ENCODE data around the gene FLNB. TPM values are rescaled to one million over a fixed set of nuclear protein-coding genes. Genes with fewer than 3 reads are reported as not detected.

The FLNB gene
- total RNA-seq, 2 experiments from 2014 or later, result 23.2 to 27.4 TPM

DNA sequence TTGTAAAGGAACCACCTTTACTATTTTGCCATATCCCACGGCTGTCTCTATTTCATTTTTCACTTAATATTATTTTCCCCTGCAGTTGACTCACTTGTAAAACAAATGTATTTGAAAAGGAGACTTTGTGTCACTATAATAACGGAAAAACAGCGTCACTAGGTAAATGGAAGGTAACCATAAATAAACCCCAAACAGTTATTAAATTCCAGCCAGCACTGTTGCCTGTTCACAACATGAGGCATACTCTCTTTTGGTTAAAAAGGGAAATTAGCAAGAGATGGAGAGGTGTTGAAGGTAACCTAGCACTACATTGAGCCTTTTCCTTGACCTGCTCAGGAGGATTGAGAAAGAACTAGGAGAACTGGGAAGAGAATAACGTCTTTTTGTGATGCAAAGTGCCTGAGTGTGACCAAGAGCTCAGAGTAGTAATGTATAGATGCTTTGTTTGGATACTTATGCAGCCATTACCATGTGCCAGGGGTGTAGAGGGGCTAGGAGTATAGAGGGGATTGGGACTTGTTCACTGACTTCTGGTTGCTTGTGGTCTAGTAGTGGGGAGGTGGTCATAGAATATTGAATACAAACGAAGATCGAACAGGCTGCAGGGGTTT lies 19.6 kb downstream of the FLNB start:
- Mint-ChIP-seq H3K4me1 (peaks cover 37% of the 10 kb centered on the region), H3K27me3 (no peaks in the 10 kb centered on the region), H3K4me3 (no peak overlapping the region), H3K27ac (peak overlapping the region; percentile 54), H3K9me3 (no peaks in the 10 kb centered on the region), H3K36me3 (peaks cover 6% of the 10 kb centered on the region)
- DNase-seq, result no peak

- H3K27me3 Mint-ChIP-seq, result no peaks in the 10 kb centered on the region
- no peak for DNase-seq
- H3K4me3 Mint-ChIP-seq, result no peak overlapping the region
- H3K4me1 Mint-ChIP-seq, result peaks cover 42% of the 10 kb centered on the region
- H3K27ac Mint-ChIP-seq, result no peak overlapping the region
- no peaks in the 10 kb centered on the region for H3K9me3 Mint-ChIP-seq
- peaks cover 6% of the 10 kb centered on the region for H3K36me3 Mint-ChIP-seq
Measured at GRCh38 chr3:58028902-58029301, 20.7 kb downstream of the FLNB start.

GRCh38 chr3:58029842-58030584 lies 21.8 kb downstream of the FLNB start:
- no peaks in the 10 kb centered on the region for H3K9me3 Mint-ChIP-seq
- H3K4me1 Mint-ChIP-seq, result peaks cover 50% of the 10 kb centered on the region
- no peak overlapping the region for H3K4me3 Mint-ChIP-seq
- peaks cover 6% of the 10 kb centered on the region for H3K36me3 Mint-ChIP-seq
- no peaks in the 10 kb centered on the region for H3K27me3 Mint-ChIP-seq
- DNase-seq, result no peak
- H3K27ac Mint-ChIP-seq, result no peak overlapping the region

- DNase-seq, result no peak
- Mint-ChIP-seq H3K9me3 (no peaks in the 10 kb centered on the region), H3K27ac (no peak overlapping the region), H3K27me3 (no peaks in the 10 kb centered on the region), H3K4me1 (peaks cover 54% of the 10 kb centered on the region), H3K36me3 (peaks cover 18% of the 10 kb centered on the region), H3K4me3 (no peak overlapping the region)
Measured at GRCh38 chr3:58032186-58032585, 24.0 kb downstream of the FLNB start.

GRCh38 chr3:58034738-58035523 lies 26.7 kb downstream of the FLNB start:
- Mint-ChIP-seq H3K27me3 (no peaks in the 10 kb centered on the region), H3K27ac (peak overlapping the region; percentile 92), H3K36me3 (peaks cover 11% of the 10 kb centered on the region), H3K4me1 (peaks cover 52% of the 10 kb centered on the region), H3K9me3 (no peaks in the 10 kb centered on the region), H3K4me3 (peak overlapping the region; percentile 45)
- peak; percentile 49 for DNase-seq

DNA sequence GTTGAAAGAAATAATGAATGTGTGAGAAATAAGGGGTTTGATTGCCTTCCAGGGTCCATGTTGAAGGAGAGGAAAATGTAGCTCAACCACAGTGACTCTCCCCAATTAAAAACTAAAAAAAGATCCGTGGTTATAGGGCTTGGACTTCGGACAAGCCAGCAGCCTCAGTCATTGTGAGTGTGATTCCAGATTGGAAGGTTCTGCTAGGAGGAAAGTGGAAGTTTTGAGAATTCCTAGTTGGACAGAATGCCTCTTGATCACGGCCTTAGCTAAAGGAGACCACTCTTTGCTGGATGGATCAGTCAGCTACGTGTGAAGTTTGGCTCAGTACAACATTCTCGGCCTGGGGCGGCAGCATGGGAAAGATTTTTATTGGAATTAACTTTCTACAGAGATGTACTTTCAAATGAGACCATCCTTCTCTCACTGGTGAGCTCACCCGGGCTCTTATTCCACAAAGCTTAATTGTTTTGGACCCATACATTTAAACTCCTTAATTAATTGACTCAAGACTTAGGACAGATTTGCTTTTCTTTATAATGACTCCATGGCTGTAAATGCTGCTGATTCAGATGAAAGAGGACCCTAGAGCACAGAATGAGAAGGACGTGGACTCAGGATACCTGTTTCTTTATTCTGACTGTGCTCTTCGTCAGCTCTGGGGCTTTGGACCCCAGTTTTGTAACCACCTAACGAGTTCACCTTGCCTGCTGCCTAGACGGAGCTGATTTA lies 27.5 kb downstream of the FLNB start:
- DNase-seq, result no peak
- Mint-ChIP-seq H3K4me3 (peak overlapping the region; percentile 45), H3K9me3 (no peaks in the 10 kb centered on the region), H3K27me3 (no peaks in the 10 kb centered on the region), H3K4me1 (peaks cover 53% of the 10 kb centered on the region), H3K27ac (peak overlapping the region; percentile 92), H3K36me3 (peaks cover 11% of the 10 kb centered on the region)

GRCh38 chr3:58036293-58037032 lies 28.2 kb downstream of the FLNB start:
- no peak for DNase-seq

GRCh38 chr3:58037141-58037910 lies 29.1 kb downstream of the FLNB start:
- Mint-ChIP-seq H3K36me3 (peaks cover 11% of the 10 kb centered on the region), H3K4me1 (peaks cover 70% of the 10 kb centered on the region), H3K27me3 (no peaks in the 10 kb centered on the region), H3K4me3 (peak overlapping the region; percentile 14), H3K27ac (no peak overlapping the region), H3K9me3 (no peaks in the 10 kb centered on the region)
- no peak for DNase-seq

More at GRCh38 chr3:58036293-58037032, 28.2 kb downstream of the FLNB start:
- Mint-ChIP-seq H3K36me3 (peaks cover 11% of the 10 kb centered on the region), H3K9me3 (no peaks in the 10 kb centered on the region), H3K4me1 (peaks cover 61% of the 10 kb centered on the region), H3K27me3 (no peaks in the 10 kb centered on the region), H3K4me3 (no peak overlapping the region), H3K27ac (no peak overlapping the region)

DNA sequence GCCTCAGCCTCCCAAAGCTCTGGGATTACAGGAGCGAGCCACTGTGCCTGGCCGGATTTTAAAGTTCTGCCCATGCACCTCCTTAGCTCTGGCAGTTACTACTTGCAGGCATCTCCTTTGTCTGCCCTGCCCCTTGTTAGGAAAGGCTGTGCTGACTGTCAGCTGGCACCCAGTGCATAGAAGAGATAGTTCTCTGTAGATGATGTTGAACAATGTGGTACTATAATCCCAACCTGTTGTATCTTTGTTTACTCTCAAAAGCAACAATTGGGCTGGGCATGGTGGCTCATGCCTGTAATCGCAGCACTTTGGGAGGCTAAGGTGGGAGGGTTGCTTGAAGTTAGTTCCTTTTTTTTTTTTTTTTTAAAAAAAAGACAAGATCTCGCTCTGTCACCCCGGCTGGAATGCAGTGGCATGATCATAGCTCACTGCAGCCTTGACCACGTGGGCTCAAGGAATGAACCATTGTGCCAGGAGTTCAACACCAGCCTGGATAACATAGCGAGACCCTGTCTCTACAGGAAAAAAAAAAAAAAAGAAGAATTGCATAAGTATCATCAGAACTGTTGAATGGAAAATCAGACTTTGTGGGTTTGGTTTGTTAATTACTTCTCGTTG lies 30.6 kb downstream of the FLNB start:
- Mint-ChIP-seq H3K4me3 (no peak overlapping the region), H3K9me3 (no peaks in the 10 kb centered on the region), H3K27me3 (no peaks in the 10 kb centered on the region), H3K36me3 (peaks cover 14% of the 10 kb centered on the region), H3K27ac (no peak overlapping the region), H3K4me1 (peaks cover 71% of the 10 kb centered on the region)
- no peak for DNase-seq

DNA sequence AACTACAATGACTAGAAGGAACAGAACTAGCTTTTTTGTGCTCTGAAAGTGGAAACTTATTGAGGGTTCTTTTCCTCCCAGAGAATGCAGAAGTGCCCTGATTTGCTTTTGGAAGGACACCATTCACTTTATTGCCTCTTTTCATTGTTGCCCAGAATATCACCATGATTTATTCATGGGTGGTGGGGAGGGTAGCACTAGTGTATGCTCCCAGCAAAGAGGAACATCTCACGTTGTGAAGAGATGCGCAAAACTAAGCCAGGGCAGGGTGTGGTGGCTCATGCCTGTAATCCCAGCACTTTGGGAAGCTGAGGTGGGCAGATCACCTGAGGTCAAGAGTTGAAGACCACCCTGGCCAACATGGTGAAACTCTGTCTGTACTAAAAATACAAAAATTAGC lies 31.4 kb downstream of the FLNB start:
- H3K9me3 Mint-ChIP-seq, result no peaks in the 10 kb centered on the region
- no peaks in the 10 kb centered on the region for H3K27me3 Mint-ChIP-seq
- no peak for DNase-seq
- peaks cover 14% of the 10 kb centered on the region for H3K36me3 Mint-ChIP-seq
- H3K4me1 Mint-ChIP-seq, result peaks cover 74% of the 10 kb centered on the region
- H3K4me3 Mint-ChIP-seq, result no peak overlapping the region
- H3K27ac Mint-ChIP-seq, result no peak overlapping the region

DNA sequence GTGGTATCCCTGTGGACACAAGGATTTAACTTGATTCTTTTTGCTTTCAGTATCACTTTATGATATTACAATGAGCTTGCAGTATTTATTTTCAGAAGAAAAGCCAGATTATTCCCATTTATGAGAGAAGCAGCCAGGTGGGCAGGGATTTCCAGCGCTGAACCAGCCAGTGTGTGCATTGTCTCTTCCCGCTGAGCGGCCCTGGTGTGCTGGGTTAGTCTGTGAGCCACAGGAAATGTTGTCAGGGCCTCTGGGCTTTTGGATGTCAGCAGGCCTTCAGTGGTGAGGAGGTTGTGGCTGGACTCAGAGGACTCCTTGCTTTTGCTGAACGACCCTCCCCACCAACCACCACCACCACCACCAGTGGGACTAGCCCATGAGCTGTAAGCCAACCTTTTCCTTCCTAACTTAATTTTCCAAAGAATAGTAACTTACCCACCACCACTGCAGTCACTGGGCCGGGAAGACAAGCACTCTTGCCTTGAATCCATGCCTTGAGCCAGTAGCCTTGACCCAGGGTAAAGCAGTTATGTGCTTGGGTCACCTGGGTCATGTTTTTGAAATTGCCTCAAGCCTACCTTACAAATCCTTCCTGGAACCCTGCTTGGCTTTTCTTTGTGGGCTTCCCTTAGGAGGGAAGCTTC lies 33.1 kb downstream of the FLNB start:
- Mint-ChIP-seq H3K27me3 (no peaks in the 10 kb centered on the region), H3K36me3 (peaks cover 3% of the 10 kb centered on the region), H3K4me3 (no peak overlapping the region), H3K9me3 (no peaks in the 10 kb centered on the region), H3K27ac (no peak overlapping the region), H3K4me1 (peaks cover 66% of the 10 kb centered on the region)
- DNase-seq, result no peak

DNA sequence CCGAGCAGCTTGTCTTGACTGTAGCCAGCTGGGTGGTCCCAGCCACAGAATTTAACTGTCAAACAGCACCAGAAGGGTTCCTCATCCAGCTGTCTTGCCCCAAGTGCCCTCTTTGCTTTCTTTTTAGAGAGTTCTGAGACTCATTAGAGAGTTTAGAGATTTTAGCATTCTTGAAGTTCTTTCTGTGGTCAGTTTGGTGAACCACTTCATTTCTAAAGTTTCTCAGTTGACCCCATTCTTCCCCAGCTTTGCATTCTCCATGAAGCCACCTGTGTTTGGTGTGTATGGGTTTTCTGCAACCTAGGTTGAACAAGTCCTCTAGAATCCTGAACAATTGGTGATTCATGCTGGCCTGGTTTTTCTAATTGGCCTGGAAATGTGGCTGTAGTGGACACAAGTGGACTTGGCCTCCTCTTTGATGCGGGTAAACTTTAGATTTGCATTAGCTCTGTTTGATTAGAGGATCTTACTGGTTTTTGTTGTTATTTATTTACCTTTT lies 33.7 kb downstream of the FLNB start:
- H3K4me1 Mint-ChIP-seq, result peaks cover 63% of the 10 kb centered on the region
- no peak overlapping the region for H3K27ac Mint-ChIP-seq
- peaks cover 3% of the 10 kb centered on the region for H3K36me3 Mint-ChIP-seq
- H3K9me3 Mint-ChIP-seq, result no peaks in the 10 kb centered on the region
- H3K27me3 Mint-ChIP-seq, result no peaks in the 10 kb centered on the region
- H3K4me3 Mint-ChIP-seq, result no peak overlapping the region
- DNase-seq, result no peak

Data from activated naive CD8-positive, alpha-beta T cell treated with anti-CD3 and anti-CD28 coated beads for 36 hours (primary cell).